ENCODE measurements around the gene TCFL5.

Gene TCFL5

DNA sequence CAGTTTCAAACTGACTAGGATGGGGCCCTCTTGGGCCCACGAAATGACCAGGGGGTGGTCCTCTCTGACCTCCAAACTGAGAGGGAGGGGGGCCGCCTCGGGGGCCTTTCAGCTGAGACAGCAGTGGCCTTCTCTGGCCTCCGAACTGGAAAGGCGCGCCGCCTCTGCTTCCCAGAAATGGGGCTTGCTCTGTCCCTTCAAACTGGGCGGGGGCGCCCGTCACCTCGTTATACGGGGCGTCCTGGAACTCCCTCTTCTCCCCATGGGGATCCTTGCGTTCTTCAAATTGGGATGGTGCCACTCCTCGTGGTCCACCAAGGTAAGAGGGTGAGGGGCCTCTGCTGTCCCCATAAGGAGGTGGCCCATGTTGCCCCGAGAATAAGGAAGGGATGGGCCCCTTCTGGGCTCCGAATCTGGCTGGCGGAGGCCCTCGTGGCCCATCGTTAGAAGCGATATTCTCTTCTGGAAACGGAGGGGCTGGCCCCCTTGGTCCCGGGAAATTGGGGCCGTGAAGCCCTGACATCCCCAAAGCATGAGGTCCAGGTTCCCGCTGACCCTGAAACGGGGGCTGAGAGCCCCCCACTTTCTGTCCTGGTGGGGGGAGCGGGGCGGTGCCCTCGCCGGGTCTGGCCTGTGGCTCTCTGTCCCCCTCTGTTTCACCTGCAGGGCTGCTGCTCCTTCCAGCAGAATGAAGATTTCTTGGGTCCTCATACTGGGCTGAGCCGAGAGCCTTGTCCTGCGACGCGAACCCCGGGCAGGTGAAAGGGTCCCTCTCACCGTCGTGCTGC lies 18.7 kb upstream of the TCFL5 start:
- H3K4me3 ChIP-seq (ENCODE audit: low read depth, low read length), result no peak overlapping the region
- TF ChIP-seq, protein P1, sequence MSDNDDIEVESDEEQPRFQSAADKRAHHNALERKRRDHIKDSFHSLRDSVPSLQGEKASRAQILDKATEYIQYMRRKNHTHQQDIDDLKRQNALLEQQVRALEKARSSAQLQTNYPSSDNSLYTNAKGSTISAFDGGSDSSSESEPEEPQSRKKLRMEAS (IDR thresholded peaks at IDR 0.05; ENCODE audit: low read depth, low read length), result no peak
- TF ChIP-seq MYC (IDR thresholded peaks at IDR 0.05; ENCODE audit: low read depth, low read length) (no peak), POLR2A (IDR thresholded peaks at IDR 0.05; ENCODE audit: extremely low read depth, insufficient read length) (no peak)
- TF ChIP-seq, protein P2, sequence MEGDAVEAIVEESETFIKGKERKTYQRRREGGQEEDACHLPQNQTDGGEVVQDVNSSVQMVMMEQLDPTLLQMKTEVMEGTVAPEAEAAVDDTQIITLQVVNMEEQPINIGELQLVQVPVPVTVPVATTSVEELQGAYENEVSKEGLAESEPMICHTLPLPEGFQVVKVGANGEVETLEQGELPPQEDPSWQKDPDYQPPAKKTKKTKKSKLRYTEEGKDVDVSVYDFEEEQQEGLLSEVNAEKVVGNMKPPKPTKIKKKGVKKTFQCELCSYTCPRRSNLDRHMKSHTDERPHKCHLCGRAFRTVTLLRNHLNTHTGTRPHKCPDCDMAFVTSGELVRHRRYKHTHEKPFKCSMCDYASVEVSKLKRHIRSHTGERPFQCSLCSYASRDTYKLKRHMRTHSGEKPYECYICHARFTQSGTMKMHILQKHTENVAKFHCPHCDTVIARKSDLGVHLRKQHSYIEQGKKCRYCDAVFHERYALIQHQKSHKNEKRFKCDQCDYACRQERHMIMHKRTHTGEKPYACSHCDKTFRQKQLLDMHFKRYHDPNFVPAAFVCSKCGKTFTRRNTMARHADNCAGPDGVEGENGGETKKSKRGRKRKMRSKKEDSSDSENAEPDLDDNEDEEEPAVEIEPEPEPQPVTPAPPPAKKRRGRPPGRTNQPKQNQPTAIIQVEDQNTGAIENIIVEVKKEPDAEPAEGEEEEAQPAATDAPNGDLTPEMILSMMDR (IDR thresholded peaks at IDR 0.05; ENCODE audit: low read depth, low read length), result no peak
- no peak for DNase-seq (ENCODE audit: low read depth)

DNA sequence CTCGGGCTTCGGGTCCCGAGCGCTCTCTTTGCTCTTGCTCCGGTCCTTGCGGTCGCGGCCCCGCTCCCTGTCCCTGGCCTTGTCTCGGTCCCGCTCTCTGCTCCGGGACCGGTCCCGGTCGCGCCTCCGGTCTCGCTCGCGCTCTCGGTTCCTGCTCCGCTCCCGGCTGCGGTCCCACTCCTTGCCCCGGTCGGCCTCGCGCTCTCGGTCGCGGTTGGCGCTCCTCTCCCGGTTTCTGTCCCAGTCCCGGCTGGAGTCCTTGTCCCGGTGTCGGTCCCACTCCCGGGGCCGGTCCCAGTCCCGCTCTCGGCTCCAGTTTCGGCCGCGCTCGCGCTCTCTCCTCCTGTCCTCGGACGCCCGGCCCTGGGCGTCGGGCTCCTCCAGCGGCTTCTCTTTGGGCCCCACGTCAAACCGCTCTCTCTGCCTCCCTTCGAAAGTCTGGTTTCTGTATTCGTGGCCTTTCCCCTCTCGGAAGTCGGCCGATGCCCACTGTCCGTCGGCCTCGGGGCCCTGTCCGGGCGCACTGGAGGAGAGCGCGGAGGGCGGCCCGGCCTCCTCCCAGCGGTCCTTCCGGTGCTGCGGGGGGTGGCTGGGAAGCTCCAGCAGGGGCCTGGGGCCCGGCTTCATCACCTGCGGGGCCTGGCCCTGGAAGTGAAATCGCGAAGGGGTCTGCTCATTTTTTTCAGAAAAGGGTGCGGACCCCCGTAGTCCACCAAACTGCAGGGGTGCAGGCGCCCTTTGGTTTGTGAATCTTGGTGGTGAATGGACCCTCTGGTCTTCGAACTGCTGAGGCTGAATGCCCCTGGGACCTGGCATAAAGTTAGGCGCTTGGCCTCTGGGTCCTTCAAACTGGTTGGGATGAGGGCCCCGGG lies 17.9 kb upstream of the TCFL5 start:
- no peak overlapping the region for H3K4me3 ChIP-seq (ENCODE audit: low read depth, low read length)
- TF ChIP-seq MYC (IDR thresholded peaks at IDR 0.05; ENCODE audit: low read depth, low read length), result no peak
- TF ChIP-seq POLR2A (IDR thresholded peaks at IDR 0.05; ENCODE audit: extremely low read depth, insufficient read length), result no peak
- TF ChIP-seq, protein P2 (IDR thresholded peaks at IDR 0.05; ENCODE audit: low read depth, low read length), result no peak
- TF ChIP-seq, protein P1 (IDR thresholded peaks at IDR 0.05; ENCODE audit: low read depth, low read length), result no peak
- no peak for DNase-seq (ENCODE audit: low read depth)

DNA sequence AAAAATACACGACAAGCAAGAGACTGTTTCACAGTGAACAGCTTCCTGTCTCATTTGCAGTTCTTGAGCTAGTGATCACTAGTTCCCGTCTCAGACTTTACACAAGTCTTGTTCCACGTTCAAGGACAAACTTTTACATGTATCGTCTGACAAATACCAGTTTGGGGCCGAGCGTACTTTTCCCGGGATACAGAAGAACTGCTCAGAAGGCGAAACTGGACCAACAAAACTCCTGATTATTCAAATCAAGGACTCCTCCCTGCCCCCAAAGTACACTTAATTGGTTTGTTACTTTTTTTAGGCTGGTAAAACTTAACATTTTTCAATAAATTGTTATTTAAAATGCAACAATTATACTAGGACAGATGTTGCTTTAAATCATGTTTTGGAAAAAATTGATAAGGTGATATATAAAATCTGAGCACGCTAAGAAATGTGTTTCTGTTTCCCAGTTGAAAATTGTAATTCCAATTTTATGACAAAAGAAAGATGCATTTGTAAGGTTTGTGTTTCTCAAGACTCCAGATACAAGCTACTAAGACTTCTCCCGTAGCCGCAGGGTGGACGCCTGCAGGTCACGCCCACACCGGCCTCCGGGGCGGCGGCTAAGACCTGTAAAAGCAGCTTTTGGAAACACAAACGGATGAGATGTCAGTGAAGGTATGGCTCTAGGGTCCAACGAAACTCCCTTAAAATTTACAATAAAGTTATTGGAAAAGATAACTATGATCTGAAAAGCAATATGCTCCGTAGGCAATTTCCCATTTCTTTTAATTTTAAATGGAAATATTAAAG lies 16.8 kb upstream of the TCFL5 start:
- no peak overlapping the region for H3K4me3 ChIP-seq (ENCODE audit: low read depth, low read length)
- TF ChIP-seq, protein P2 (IDR thresholded peaks at IDR 0.05; ENCODE audit: low read depth, low read length), result no peak
- DNase-seq (ENCODE audit: low read depth), result no peak

DNA sequence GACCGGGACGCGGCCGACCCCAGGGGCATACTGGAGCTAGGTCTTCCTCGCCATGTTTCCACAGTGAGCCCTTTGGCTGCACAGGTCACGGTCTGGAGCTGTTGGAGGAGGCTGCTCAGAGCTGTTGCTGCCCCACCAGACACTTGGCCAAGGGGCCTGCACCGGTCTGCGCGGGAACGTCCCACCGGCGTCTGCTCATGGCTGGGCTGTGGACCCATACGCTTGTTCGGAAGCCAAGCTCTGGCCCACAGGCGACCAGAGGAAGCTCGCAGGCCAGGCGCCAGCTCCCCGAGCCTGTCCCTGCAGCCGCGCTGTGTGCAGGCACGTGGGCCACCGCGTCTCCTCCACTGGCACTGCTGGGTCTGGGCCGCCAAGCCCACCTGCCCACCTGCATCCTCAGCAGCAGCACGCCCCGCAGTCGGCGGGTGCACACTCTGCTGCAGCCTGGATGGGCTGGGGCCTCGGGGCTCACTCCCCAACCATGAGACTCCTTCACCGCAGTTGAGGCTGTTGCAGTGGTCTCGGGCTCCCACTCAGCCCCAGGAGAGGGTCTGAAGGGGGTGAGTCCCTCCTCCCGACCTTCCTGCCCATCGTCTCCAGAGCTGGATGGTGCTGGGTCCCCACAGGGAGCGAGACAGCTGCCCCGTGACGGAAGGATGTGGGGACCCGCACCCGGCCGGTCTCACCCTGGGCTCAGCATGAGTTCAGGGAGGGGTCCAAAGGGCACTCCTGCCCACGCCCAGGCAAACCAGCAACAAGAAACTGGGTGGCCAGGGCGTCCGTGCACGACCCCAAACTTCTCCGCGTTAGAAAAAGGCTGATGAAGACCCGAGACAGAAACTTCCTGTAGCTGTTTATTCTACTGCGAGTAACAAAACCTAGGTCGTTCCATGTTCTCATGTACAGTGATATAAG lies 15.5 kb upstream of the TCFL5 start:
- H3K4me3 ChIP-seq (ENCODE audit: low read depth, low read length), result no peak overlapping the region
- DNase-seq (ENCODE audit: low read depth), result no peak
- no peak for TF ChIP-seq MYC (IDR thresholded peaks at IDR 0.05; ENCODE audit: low read depth, low read length)
- TF ChIP-seq, protein P1 (IDR thresholded peaks at IDR 0.05; ENCODE audit: low read depth, low read length), result no peak
- no peak for TF ChIP-seq POLR2A (IDR thresholded peaks at IDR 0.05; ENCODE audit: extremely low read depth, insufficient read length)
- TF ChIP-seq, protein P2 (IDR thresholded peaks at IDR 0.05; ENCODE audit: low read depth, low read length), result no peak

DNA sequence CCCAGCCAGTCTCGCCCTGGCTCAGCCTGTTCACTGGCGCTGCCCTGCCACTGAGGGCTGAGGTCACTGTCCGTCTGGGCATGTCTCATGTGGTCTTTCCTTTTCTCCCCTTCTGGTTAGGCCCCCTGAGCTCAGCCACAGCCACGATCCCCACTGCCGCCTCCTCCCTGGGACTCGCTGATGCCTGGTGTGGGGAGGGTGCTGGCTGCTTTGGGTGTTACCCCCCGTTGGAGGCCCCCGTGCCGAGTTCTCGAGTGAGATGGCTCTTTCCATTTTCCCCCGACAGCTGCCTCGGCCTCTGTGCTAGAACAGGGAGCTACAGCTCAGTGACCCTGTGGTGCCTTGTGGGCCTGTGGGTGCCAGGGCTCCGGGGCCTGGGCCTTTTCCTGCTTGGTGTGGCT lies 14.9 kb upstream of the TCFL5 start:
- TF ChIP-seq POLR2A (IDR thresholded peaks at IDR 0.05; ENCODE audit: extremely low read depth, insufficient read length), result no peak
- no peak for TF ChIP-seq MYC (IDR thresholded peaks at IDR 0.05; ENCODE audit: low read depth, low read length)
- TF ChIP-seq, protein P1 (IDR thresholded peaks at IDR 0.05; ENCODE audit: low read depth, low read length), result no peak
- TF ChIP-seq, protein P2 (IDR thresholded peaks at IDR 0.05; ENCODE audit: low read depth, low read length), result no peak

More for the DNA sequence above, 14.9 kb upstream of the TCFL5 start:
- H3K4me3 ChIP-seq (ENCODE audit: low read depth, low read length), result no peak overlapping the region
- DNase-seq (ENCODE audit: low read depth), result no peak
